ENCODE data around the gene PATZ1.

The PATZ1 gene

GRCh38 chr22:31290494-31291471 is 55.4 kb downstream of the PATZ1 start:
- in situ Hi-C loops (cut with MboI; ENCODE audit: low sequenced_read_pairs), result loop anchor here (25.0 kb wide), 1 partner anchor 97 kb away; the partner anchor contains the start of gene DRG1
- Histone ChIP-seq H3K4me3 (peak overlapping the region; percentile 39), H3K9me3 (no peaks in the 10 kb centered on the region; the same call in 1 of the 2 replicates), H3K4me1 (peaks cover 18% of the 10 kb centered on the region), H3K36me3 (replicated peaks) (no peaks in the 10 kb centered on the region), H3K27me3 (ENCODE audit: low read depth) (no peaks in the 10 kb centered on the region)
- peak; percentile 87 to 94 for DNase-seq (ENCODE audit: low spot score in 2 of 2)

DNA sequence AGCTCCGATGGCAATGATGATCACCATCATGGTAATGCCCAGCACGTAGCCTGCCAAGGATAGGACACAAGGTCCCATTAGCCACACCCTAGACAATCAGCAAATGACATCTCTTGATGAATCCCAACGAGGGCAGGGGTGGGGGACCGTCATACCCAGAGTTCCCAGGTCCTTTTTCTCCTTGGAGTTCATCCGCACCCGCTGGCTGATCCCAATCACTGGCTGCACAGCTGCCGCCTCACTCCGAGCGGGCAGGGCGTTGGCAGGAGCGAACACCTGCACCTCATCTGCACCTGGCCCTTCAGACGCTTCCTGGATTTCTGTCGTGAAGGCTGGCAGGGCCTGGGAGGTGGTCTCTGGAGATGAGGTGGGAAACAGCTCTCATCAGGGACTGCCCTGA is 56.8 kb downstream of the PATZ1 start:
- no peaks in the 10 kb centered on the region for H3K36me3 ChIP-seq (replicated peaks)
- in situ Hi-C loops (cut with MboI; ENCODE audit: low sequenced_read_pairs), result loop anchor here (25.0 kb wide), 1 partner anchor 98 kb away; the partner anchor contains the start of gene DRG1
- peaks cover 18% of the 10 kb centered on the region for H3K4me1 ChIP-seq
- DNase-seq (ENCODE audit: low spot score in 2 of 2), result no peak
- no peaks in the 10 kb centered on the region for H3K27me3 ChIP-seq (ENCODE audit: low read depth)
- H3K4me3 ChIP-seq, result no peak overlapping the region
- no peaks in the 10 kb centered on the region; the same call in 1 of the 2 replicates for H3K9me3 ChIP-seq

DNA sequence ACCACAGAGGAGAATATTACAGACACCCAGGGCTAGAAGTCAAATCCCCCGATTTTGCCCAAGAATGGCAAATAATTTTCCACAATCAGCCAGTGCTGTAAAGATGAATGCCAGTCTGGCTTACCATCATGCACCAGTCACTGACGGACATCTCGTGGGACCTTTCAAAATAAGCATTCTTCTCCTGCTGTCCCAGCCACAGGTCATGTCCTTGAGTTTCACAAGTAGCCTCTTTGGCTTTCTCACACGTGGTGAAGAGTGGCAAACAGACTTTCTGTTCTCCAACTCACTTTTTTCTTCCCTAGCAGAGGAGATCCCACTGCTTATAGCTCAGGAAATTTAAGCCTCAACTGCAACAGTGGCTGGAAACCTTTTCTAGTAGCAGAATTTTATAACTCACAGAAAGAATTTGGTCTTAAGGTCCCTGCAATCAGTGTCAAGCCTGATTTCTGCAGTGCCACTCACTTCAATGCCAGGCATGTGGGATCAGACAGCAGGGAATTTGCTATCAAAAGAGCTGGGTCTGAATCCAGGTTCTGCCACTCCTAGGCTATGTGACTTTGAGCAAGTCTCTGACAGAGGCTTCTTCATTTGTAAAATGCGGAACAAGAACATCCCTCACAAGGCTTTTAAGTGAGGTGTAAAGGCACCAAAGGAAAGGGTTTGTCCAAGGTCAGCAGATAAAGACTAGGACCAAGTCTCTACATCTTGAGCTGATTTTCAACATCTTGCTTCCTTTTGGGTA is 57.5 kb downstream of the PATZ1 start:
- no peak overlapping the region for H3K4me3 ChIP-seq
- DNase-seq (ENCODE audit: low spot score in 2 of 2), result no peak
- peaks cover 18% of the 10 kb centered on the region for H3K4me1 ChIP-seq
- no peaks in the 10 kb centered on the region for H3K36me3 ChIP-seq (replicated peaks)
- H3K27me3 ChIP-seq (ENCODE audit: low read depth), result no peaks in the 10 kb centered on the region
- no peaks in the 10 kb centered on the region; the same call in 1 of the 2 replicates for H3K9me3 ChIP-seq
- in situ Hi-C loops (cut with MboI; ENCODE audit: low sequenced_read_pairs), result loop anchor here (25.0 kb wide), 1 partner anchor 99 kb away; the partner anchor contains the start of gene DRG1

- Histone ChIP-seq H3K36me3 (replicated peaks) (no peaks in the 10 kb centered on the region), H3K4me1 (peaks cover 18% of the 10 kb centered on the region), H3K4me3 (no peak overlapping the region), H3K9me3 (no peaks in the 10 kb centered on the region; the same call in 1 of the 2 replicates), H3K27me3 (ENCODE audit: low read depth) (no peaks in the 10 kb centered on the region)
- in situ Hi-C loops (cut with MboI; ENCODE audit: low sequenced_read_pairs), result loop anchor here (25.0 kb wide), 1 partner anchor 99 kb away; the partner anchor contains the start of gene DRG1
- no peak for DNase-seq (ENCODE audit: low spot score in 2 of 2)
Measured at GRCh38 chr22:31287818-31288495, 58.2 kb downstream of the PATZ1 start.

DNA sequence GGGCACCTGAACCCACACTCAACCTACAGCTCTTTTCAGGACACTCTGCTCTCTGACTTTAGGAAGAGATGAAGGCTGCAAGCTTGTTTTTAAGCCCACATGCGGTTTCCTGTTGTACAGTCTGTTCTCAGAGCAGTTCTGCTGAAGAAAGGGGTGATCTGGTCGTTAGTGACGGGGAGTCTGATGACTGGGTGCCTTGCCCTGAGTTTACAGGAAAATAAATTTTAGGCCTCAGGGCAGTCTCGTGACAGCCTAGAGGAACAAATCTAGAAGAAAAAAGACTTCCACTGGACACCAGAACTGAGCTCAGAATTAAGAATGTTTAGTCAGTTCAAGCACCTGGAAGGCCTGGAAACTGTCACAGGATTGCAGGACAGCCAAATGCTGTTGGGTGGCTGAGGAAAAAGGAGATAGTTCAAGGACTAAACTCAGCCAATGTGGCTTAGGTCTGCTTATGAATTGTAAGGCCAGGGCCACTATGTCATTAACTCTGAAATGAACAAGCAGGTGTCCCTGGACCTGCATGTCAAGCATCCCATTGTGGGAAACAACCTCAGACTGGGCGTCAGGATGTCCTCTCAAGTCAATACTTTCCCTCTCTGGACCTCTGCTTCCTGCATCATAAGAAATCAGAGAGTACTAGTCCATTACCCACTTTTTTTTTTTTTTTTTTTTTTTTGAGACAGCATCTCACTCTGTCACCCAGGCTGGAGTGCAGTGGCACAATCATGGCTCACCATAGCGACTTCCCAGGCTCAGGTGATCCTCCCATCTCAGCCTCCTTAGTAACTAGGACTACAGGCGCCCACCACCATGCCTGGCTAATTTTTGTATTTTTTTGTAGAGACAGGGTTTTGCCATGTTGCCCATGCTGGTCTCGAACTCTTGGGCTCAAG is 59.5 kb downstream of the PATZ1 start:
- Histone ChIP-seq H3K27me3 (ENCODE audit: low read depth) (no peaks in the 10 kb centered on the region), H3K4me1 (peaks cover 12% of the 10 kb centered on the region), H3K4me3 (no peak overlapping the region), H3K9me3 (no peaks in the 10 kb centered on the region; the same call in 1 of the 2 replicates), H3K36me3 (replicated peaks) (no peaks in the 10 kb centered on the region)
- in situ Hi-C loops (cut with MboI; ENCODE audit: low sequenced_read_pairs), result loop anchor here (25.0 kb wide), 1 partner anchor 101 kb away; the partner anchor contains the start of gene DRG1
- DNase-seq (ENCODE audit: low spot score in 2 of 2), result no peak

DNA sequence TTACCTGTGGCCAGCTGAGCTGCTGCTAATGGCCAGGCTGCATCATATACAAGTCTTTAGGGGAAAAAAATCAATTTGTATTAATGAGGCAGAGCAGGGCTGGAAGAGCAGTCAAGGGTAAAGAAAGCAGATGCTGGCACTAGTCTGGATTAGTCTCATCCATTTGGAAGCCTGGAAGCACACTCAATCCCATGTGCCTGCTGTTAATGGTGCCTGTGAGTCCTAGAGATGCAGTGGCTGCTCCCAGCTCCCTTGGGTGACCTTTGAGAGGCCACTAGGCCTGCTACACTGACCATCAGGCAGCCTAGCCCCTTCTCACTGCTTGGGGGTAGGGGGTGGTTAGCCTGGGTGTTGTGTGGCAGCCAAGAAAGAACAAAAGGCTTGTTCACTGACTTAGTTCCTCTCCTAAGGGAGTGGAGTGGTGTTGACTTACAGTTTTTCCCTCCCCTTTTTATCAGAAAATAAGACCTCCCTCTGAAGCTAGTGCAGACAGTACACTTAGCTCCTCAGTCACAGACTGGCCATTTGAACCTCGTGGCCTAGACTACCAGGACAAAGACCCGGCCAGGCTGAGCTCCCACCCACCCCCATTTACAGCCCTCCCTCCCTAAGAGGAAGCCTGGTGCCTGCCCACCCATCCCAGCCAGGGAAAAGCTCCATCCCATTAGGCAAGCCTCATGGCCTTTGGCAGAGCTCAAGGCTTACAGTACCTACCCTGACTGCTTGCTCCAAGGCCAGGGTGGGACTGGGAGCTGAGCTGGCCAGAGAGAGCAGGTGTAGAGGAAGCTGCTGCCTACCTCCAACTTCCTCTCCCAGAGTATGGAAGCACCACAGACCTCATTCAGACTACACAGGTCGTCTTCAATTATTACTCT is 61.6 kb downstream of the PATZ1 start:
- Histone ChIP-seq H3K9me3 (no peaks in the 10 kb centered on the region; the same call in 1 of the 2 replicates), H3K36me3 (replicated peaks) (no peaks in the 10 kb centered on the region), H3K4me1 (no peaks in the 10 kb centered on the region), H3K27me3 (ENCODE audit: low read depth) (no peaks in the 10 kb centered on the region), H3K4me3 (no peak overlapping the region)
- in situ Hi-C loops (cut with MboI; ENCODE audit: low sequenced_read_pairs), result loop anchor here (25.0 kb wide), 1 partner anchor 103 kb away; the partner anchor contains the start of gene DRG1
- DNase-seq (ENCODE audit: low spot score in 2 of 2), result no peak

GRCh38 chr22:31282748-31283468 is 63.2 kb downstream of the PATZ1 start:
- DNase-seq (ENCODE audit: low spot score in 2 of 2), result no peak
- no peaks in the 10 kb centered on the region for H3K4me1 ChIP-seq
- H3K27me3 ChIP-seq (ENCODE audit: low read depth), result no peaks in the 10 kb centered on the region
- no peak overlapping the region for H3K4me3 ChIP-seq
- H3K36me3 ChIP-seq (replicated peaks), result peaks cover under 1% of the 10 kb centered on the region
- in situ Hi-C loops (cut with MboI; ENCODE audit: low sequenced_read_pairs), result loop anchor here (25.0 kb wide), 1 partner anchor 104 kb away; the partner anchor contains the start of gene DRG1
- no peaks in the 10 kb centered on the region for H3K9me3 ChIP-seq

DNA sequence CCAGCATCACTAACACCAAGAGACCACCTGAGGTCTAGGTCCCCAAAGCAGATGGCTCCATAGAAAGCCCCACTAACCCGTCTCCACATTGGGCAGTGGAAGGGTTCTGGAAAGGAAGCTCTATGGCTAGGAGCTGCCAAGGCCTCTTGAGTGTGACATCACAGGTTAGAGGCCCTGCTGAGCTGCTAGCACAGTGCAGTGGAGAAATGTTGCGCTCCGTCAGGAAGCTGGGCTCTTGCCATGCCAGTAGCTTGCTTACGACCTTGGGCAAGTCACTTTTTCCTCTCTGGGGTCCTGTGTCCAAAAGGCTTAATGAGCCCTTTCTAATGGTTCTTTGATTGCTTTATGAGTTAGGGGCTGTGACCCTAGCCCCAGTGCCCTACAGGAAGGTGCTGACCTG is 64.4 kb downstream of the PATZ1 start:
- Histone ChIP-seq H3K4me3 (no peak overlapping the region), H3K36me3 (replicated peaks) (peaks cover 5% of the 10 kb centered on the region), H3K9me3 (no peaks in the 10 kb centered on the region), H3K27me3 (ENCODE audit: low read depth) (no peaks in the 10 kb centered on the region), H3K4me1 (no peaks in the 10 kb centered on the region)
- no peak for DNase-seq (ENCODE audit: low spot score in 2 of 2)
- in situ Hi-C loops (cut with MboI; ENCODE audit: low sequenced_read_pairs), result loop anchor here (25.0 kb wide), 1 partner anchor 106 kb away; the partner anchor contains the start of gene DRG1

GRCh38 chr22:31279821-31280505 is 66.2 kb downstream of the PATZ1 start:
- H3K36me3 ChIP-seq (replicated peaks), result peaks cover 15% of the 10 kb centered on the region

DNA sequence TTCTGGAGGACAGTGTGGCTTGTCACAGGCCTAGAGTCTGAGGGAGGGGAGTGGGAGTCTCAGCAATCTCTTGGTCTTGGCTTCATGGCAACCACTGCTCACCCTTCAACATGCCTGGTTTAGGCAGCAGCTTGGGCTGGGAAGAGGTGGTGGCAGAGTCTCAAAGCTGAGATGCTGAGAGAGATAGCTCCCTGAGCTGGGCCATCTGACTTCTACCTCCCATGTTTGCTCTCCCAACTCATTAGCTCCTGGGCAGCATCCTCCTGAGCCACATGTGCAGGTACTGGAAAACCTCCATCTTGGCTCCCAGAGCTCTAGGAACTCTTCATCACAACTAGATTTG is 66.8 kb downstream of the PATZ1 start:
- Histone ChIP-seq H3K9me3 (no peaks in the 10 kb centered on the region), H3K36me3 (replicated peaks) (peaks cover 15% of the 10 kb centered on the region), H3K4me3 (no peak overlapping the region), H3K4me1 (no peaks in the 10 kb centered on the region), H3K27me3 (ENCODE audit: low read depth) (no peaks in the 10 kb centered on the region)
- DNase-seq (ENCODE audit: low spot score in 2 of 2), result no peak
- in situ Hi-C loops (cut with MboI; ENCODE audit: low sequenced_read_pairs), result loop anchor here (25.0 kb wide), 1 partner anchor 108 kb away; the partner anchor contains the start of gene DRG1

More at GRCh38 chr22:31279821-31280505, 66.2 kb downstream of the PATZ1 start:
- Histone ChIP-seq H3K27me3 (ENCODE audit: low read depth) (no peaks in the 10 kb centered on the region), H3K9me3 (no peaks in the 10 kb centered on the region), H3K4me3 (no peak overlapping the region), H3K4me1 (no peaks in the 10 kb centered on the region)
- in situ Hi-C loops (cut with MboI; ENCODE audit: low sequenced_read_pairs), result loop anchor here (25.0 kb wide), 1 partner anchor 107 kb away; the partner anchor contains the start of gene DRG1
- DNase-seq (ENCODE audit: low spot score in 2 of 2), result no peak
